CMK (cell line): ENCODE results near the gene TMEM63C.

Experiments used
- DNase-seq: peaks from one replicate; pipeline ENCODE4 v3.0.0-alpha.2; 2010; ENCODE audit warnings: low read depth

TMEM63C gene

DNA sequence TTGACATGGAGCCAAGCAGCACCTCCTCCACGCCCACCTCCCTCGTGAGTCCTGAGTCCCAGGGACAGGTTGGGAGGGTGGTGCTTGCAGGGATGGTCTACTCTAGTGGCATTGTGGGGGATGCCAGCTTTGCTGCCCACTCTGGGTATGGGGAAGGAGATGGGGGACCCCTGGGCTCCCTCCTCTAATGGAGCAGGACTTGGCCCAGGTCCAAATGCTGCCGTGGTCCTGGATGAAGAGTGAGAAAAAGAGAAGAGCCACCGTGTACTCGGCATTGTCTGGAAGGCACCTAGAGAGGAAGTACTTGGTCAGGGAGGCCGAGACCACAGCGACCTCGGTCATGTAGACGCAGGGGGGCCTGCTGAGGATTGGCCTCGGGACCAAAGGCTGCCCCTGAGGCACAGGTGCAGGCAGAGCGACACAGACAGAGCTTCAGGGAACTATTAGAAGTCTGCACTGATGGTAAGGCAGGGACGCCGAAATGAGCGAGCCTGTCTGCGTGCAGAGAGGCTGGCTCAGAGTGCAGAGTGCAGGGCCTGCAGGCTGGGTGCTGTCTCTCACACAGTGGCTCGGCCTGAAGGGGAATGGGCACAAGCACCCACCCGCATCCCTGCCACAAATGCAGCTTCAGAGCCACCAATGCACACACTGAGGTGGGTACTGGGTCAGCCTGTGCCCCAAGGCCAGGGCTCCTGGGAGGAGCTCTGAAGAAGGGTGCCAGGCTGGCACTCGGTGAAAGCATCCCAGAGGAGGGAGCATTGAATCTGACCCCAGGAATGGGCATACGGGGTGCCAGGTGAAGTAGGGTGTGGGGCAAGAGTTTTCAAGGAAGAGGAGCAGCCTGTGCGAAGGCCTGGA, 72.0 kb downstream of the TMEM63C start:
- no peak for DNase-seq

- no peak for DNase-seq
These were observed 75.1 kb downstream of the TMEM63C start for GRCh38 chr14:77256694-77257093.

- no peak for DNase-seq
These were observed 76.1 kb downstream of the TMEM63C start for GRCh38 chr14:77257700-77258099.

GRCh38 chr14:77258566-77258965, 77.0 kb downstream of the TMEM63C start:
- no peak for DNase-seq

DNA sequence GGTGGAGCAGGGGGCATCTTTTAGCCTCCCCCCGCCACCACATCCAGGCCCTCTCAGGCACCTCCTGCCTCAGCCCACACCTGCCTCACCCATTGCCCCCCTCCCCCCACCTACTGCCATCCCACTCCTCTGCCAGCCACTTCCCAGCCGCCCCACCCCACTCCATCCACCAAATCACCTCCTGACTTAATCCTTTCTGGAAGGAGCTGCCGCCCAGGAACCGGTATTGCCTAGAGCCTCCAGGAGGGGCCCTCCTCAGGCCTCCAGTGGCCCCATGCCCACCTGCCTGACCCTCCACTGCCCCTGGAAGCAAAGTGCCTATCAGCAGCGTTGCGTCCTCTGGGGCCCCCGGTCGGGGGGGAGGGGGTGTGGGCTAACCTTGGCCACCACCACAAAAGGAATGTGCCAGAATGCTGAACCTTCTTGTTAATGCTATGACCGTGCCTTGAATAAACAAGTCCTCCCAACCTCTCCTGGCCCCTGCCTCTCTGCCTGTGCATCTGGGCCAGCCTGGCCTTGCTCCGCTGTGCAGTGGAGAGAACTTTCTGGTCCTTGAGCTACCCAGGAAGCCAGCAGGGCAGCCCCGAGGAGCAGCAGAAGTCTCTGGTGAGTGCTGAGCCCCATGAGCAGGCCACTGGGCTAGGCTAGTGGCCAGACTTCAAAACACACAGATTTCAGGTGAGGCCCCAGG, 77.6 kb downstream of the TMEM63C start:
- no peak for DNase-seq

- DNase-seq, result no peak
These were observed 78.6 kb downstream of the TMEM63C start for GRCh38 chr14:77260199-77260598.

DNA sequence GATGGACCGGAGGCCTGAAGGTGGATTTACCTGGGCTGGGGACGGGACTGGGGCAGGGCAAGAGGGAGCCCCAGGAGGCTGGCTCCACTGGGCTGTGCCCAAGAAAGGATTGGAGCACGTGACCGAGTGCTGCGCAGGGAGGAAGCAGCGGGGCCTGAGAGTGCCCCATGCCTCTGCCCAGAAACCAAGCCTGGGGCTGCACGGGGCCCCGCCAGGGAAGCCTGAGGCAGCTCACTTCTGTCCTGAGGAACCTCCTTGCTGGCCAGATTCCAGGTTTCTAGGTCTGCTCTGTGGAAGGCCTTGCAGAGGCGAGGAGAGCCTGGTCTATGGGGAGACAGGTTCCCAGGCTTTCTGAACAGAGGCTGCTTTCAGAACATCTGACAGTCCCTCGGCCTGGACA, 79.0 kb downstream of the TMEM63C start:
- peak; percentile 9 for DNase-seq

DNA sequence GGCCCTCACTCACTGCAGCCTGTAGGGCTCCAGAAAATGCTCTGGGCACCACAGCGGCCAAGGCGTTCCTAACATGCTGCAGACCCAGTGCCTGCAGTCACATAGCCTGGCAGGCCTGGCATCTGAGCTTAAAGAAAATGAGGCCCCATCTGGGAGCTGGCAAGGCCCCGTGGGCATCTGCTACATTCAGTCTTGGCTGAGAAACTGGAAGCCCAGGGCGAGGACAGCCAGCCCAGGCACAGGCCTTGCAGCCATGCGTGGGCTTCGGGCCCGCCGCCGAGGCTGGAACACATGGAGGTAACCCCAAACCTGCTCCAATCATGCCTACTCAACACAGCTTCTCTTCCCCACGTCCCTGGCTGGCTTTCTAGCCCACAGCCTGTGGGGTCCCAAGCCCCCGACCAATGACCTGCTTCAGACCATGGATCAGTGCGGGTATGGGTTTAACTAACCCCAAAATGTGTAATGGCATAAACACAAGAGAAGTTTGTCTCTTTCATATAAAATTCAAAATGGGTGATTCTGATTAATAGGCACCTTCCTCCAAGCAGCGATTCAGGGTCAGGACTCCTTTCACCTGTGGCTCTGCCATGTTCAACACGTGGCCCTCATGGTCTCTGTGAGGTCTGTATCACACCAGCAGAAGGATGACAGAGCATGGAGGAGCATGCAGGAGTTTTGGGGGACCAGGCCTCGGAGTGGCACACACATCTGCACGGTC, 83.0 kb downstream of the TMEM63C start:
- no peak for DNase-seq

GRCh38 chr14:77265187-77265515, 83.6 kb downstream of the TMEM63C start:
- no peak for DNase-seq

- DNase-seq, result no peak
These were observed 84.2 kb downstream of the TMEM63C start for GRCh38 chr14:77265561-77266335.

DNA sequence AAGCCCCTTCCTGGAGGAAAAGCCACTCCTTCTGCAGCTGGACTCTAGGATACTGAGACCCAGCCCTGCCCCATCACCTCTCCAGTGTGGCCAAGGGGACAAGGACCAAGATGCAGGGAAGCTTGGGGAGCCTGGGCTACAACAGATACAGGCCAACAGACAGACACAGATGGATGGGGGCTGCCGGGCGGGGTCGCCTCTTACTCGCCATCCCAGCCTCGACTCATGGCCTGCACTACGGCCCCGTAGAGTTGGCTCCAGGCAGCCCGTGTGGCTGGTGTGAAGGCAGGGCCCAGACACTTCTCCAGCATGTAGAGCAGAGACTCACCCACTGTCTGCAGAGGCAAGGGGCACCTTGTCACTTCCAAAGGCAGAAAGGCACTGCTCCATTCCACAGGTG, 84.7 kb downstream of the TMEM63C start:
- DNase-seq, result no peak

GRCh38 chr14:77267937-77268699, 86.5 kb downstream of the TMEM63C start:
- DNase-seq, result no peak

DNA sequence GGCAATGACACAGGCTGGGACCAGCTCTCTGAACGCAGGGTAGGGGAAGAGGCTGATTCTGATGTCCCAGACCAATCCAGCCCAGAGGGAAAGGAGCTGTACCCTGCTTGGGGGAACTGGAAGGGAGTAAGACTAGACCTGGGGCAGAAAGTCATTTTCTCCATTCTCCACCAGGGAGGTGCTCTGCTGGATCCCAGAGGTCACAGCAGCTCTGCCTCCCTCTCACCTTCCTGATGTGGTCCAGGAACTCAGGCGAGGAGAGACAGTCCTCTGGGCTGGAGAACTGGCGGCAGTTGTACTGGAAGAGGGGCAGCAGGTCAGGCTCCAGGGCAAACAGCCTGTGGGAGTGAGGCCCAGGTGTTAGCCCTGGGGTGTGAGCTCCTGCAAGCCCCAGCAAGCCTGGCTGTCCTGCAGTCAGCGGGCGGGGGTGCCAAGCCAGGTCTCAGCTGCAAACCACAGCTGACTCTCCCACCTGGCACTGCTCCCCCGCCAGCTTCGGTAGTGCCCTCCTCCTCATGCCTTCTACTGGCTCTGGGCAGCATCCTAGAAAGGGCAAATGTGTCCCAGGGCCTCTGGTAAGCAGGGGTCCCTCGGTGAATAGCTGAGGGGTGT, 87.5 kb downstream of the TMEM63C start:
- DNase-seq, result no peak

GRCh38 chr14:77270361-77271112, 88.9 kb downstream of the TMEM63C start:
- DNase-seq, result no peak

DNA sequence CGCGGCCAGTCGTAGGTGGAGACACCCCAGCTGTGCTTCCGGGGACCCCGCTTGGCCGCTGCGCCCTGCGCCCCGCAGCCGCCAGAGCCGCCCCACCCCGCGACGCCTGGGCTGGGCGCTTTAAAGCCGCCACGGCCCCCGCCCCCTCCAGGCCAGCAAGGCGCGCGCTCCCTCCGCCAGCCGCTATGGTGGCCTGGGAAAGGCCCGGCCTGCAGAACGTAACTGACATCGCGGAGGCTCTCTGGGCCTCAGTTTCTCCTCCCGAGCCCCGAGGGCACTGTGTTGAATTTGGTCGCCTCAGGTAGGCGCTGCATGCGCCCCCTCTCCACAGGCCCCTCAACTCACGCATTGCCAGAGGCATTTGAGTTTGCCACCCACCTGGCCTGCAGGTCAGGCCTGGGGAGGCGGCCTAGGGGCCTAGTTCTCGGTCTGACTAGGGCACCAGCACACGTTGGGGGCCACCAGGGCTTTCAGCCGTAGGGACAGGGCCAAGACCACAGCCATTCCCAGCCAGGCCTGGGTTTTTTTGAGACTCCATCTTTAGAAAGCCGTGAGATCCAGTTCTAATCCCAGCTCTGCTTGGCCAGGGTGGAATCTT, 89.6 kb downstream of the TMEM63C start, which contains the start of gene NGB:
Gene NGB, minus strand, starts transcription at position 94 of the 598 bp plus-strand sequence. CDS start 269 bp downstream, outside the sequence.
- no peak for DNase-seq

- no peak for DNase-seq
These were observed 90.7 kb downstream of the TMEM63C start for GRCh38 chr14:77272261-77272660.

DNA sequence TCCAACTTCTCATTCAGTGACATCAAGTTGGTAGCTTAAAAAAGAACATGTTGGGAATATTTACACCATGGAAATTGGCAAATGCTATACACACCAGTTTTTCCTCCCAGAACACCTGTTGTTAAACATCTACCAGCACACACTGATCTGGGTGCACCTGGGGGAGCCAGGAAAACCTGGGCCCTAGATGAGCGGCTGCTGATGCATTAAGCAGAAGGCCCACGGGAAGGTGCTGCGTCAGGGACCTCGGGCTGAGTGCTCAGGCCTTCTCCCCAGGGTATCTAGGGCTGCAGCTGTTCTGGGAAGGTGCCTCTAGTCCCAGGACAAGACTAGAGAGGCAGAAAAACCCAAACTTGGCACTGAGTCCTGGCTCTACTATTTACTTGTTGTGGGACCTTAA, 92.2 kb downstream of the TMEM63C start:
- DNase-seq, result no peak

GRCh38 chr14:77275041-77275580, 93.5 kb downstream of the TMEM63C start:
- no peak for DNase-seq

GRCh38 chr14:77275601-77276017, 94.0 kb downstream of the TMEM63C start:
- no peak for DNase-seq
